Lung (tissue), 12 donors: ENCODE measurements around the gene ANKRD13B. TPM values are rescaled to one million over a fixed set of nuclear protein-coding genes. Genes with fewer than 3 reads are reported as not detected.

Experiments
- ATAC-seq: fragments of 200-7000 bp; cut with Tn5 transposase; one replicate; pipeline ENCODE4 v1.9.1; 2020; ENCODE audit warnings: moderate number of reproducible peaks; ENCODE audit not compliant: insufficient read depth, low FRiP score
- DNase-seq, 3 donors: peaks; one replicate each; pipeline ENCODE4 v3.0.0-alpha.2; 2013 to 2017
- H3K27ac ChIP-seq, 2 donors: one replicate each; pipeline ENCODE4 v1.5.1; 2013; ENCODE audit warnings: mild to moderate bottlenecking in 2 of 2, moderate library complexity in 2 of 2, control low read depth in 1 of 2, inconsistent platforms in 1 of 2, low read depth in 1 of 2, low read length in 1 of 2
- H3K27me3 ChIP-seq, 3 donors: one replicate each; pipeline ENCODE4 v1.5.1; 2013; ENCODE audit warnings: low read length in 2 of 3; ENCODE audit not compliant: control insufficient read depth in 3 of 3, insufficient read depth in 3 of 3
- H3K36me3 ChIP-seq, 4 donors: one replicate each; pipeline ENCODE4 v1.5.1; 2013; ENCODE audit warnings: low read length in 4 of 4, mild to moderate bottlenecking in 1 of 4, moderate library complexity in 1 of 4; ENCODE audit not compliant: control insufficient read depth in 4 of 4, insufficient read depth in 4 of 4
- H3K4me1 ChIP-seq, 5 donors: one replicate each; pipeline ENCODE4 v1.5.1; 2013; ENCODE audit warnings: low read length in 5 of 5, mild to moderate bottlenecking in 2 of 5, moderate library complexity in 1 of 5; ENCODE audit not compliant: control insufficient read depth in 5 of 5, insufficient read depth in 5 of 5
- H3K4me3 ChIP-seq: one replicate; pipeline ENCODE4 v1.5.1; 2013; ENCODE audit warnings: mild to moderate bottlenecking, control low read depth, moderate library complexity
- H3K9ac ChIP-seq, 2 donors: one replicate each; pipeline ENCODE4 v1.5.1; 2013; ENCODE audit warnings: low read length in 2 of 2, control low read depth in 1 of 2; ENCODE audit not compliant: insufficient read depth in 1 of 2
- H3K9me3 ChIP-seq, 4 donors: one replicate each; pipeline ENCODE4 v1.5.1; 2013; ENCODE audit warnings: low read length in 3 of 4, mild to moderate bottlenecking in 1 of 4, moderate library complexity in 1 of 4; ENCODE audit not compliant: control insufficient read depth in 4 of 4, insufficient read depth in 3 of 4
- CTCF ChIP-seq: IDR thresholded peaks from 2 replicates; pipeline ENCODE4 v1.5.1; 2012; ENCODE audit warnings: mild to moderate bottlenecking; ENCODE audit errors: control extremely low read depth, extremely low read depth
- WGBS, 2 donors: extraction: QIAGEN DNeasy Blood & Tissue Kit; methylation state at CpG; one replicate each; pipeline ENCODE4 v1.1.7; 2013; 5-methylcytosine and 5-hydroxymethylcytosine counted together
- polyA plus RNA-seq, 2 donors: library from polyadenylated mRNA; stranded (reverse); fragments of 200-250 nt; gene quantifications; one replicate each; pipeline ENCODE4 v1.2.1, GENCODE V29; 2013
- total RNA-seq, 2 donors: library from RNA; depleted of rRNA in 1 of 2; stranded (reverse); fragments of >200 nt in 1 of 2; gene quantifications; one replicate each; pipeline ENCODE4 v1.2.1, GENCODE V29; 2014 to 2021
- donor health status: control.
- donor health status: control.
- donor health status: Bipolar disorder and iron deficiency.
- donor health status: healthy.
- donor health status: DM: yes; HTN: yes; CAD: no.

The ANKRD13B gene
- total and polyA plus RNA-seq, 4 donors, result 2.7 to 6.9 (median 4.9) TPM

GRCh38 chr17:29620779-29621500, 28.0 kb downstream of the ANKRD13B start:
- H3K4me3 ChIP-seq, result no peak overlapping the region
- 95 to 98% methylated on average over 12 of the region's 12 CpGs for WGBS, 2 donors
- no peak overlapping the region for H3K9ac ChIP-seq
- peak overlapping the region in 1 of 2 donors; percentile 93 for H3K27ac ChIP-seq
- ATAC-seq, result no peak
- peaks cover 0 to 48% (median 47%) of the 10 kb centered on the region in 3 donors for H3K27me3 ChIP-seq
- H3K9me3 ChIP-seq, result peaks cover 0 to 3% (median 0%) of the 10 kb centered on the region in 4 donors
- H3K36me3 ChIP-seq, result peaks cover 0 to 3% (median 0%) of the 10 kb centered on the region in 4 donors
- peaks cover 0 to 34% (median 23%) of the 10 kb centered on the region in 5 donors for H3K4me1 ChIP-seq
- DNase-seq, result no peak
- TF ChIP-seq CTCF, result no peak

DNA sequence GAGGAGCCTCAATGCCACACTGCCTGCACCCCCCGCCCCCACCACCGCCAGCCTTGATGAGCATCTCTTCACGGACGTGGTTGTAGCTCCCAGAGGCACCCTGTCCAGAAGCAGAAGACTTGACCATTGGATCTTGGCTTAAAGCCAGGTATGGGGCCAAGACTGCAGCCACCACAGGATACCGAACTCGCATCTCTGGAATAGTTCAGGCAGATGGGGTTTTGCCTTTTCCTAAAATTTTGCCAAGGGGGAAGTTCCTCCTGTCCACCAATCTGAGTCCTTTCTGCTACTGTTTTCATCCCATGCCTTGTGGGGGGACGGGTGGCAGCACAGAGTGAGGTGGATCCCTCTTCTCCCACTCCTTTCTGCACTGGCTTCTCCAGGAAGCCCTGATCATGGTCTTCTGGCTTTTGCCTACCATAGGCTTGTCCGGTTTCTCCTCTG, 28.8 kb downstream of the ANKRD13B start:
- peak overlapping the region in 1 of 2 donors; percentile 93 for H3K27ac ChIP-seq

GRCh38 chr17:29622337-29623282, 29.7 kb downstream of the ANKRD13B start, which contains the start of gene CORO6:
TSS of gene CORO6 (minus strand) at chr17:29622912. CDS start at chr17:29621421, 1,491 bp downstream.
- H3K27ac ChIP-seq, result peak within 1 kb of the TSS; percentile 16 to 93
- peak within 1 kb of the TSS; percentile 44 for H3K4me3 ChIP-seq
- H3K36me3 ChIP-seq, result peaks cover 0 to 3% (median 0%) of the 10 kb centered on the region in 4 donors
- peaks cover 0 to 3% (median 0%) of the 10 kb centered on the region in 4 donors for H3K9me3 ChIP-seq
- TF ChIP-seq CTCF, result no peak
- peaks cover 0 to 33% (median 30%) of the 10 kb centered on the region in 3 donors for H3K27me3 ChIP-seq
- no peak within 1 kb of the TSS for H3K9ac ChIP-seq
- DNase-seq (peak; percentile 67 to 69 (median 67)), ATAC-seq (peak; percentile 60)
- peaks cover 0 to 17% (median 13%) of the 10 kb centered on the region in 5 donors for H3K4me1 ChIP-seq
- 2 to 3% methylated on average over 68 to 77 of the region's 77 CpGs for WGBS, 2 donors

More for the DNA sequence above, 28.8 kb downstream of the ANKRD13B start:
- WGBS, 2 donors, result 78 to 84% methylated on average over 8 of the region's 8 CpGs
- ATAC-seq, result no peak
- DNase-seq, result no peak
- Histone ChIP-seq H3K4me1 (peaks cover 0 to 25% (median 17%) of the 10 kb centered on the region in 5 donors), H3K9ac (no peak overlapping the region), H3K36me3 (peaks cover 0 to 3% (median 0%) of the 10 kb centered on the region in 4 donors), H3K9me3 (peaks cover 0 to 3% (median 0%) of the 10 kb centered on the region in 4 donors), H3K4me3 (peak overlapping the region; percentile 44), H3K27me3 (peaks cover 0 to 41% (median 39%) of the 10 kb centered on the region in 3 donors)
- no peak for TF ChIP-seq CTCF
